ENCODE results near the gene CBX4.

GRCh38 chr17:79789943-79790804 is 49.1 kb downstream of the CBX4 start:
- TF ChIP-seq CTCF (conservative IDR thresholded peaks at IDR 0.05 in 1 of 2, IDR thresholded peaks at IDR 0.05 in 1 of 2; ENCODE audit: low read depth in 1 of 2, low read length in 2 of 2) (peak; percentile 25 to 46), EZH2 (IDR thresholded peaks at IDR 0.05; ENCODE audit: low read length, missing control alignments) (peak; percentile 88)

Measured in fibroblast of lung (primary cell).